Adrenal gland (tissue), 5 donors: ENCODE results near the gene ESRRB.

ENCODE experiments used
- POLR2A ChIP-seq, 2 donors: fragments of 450-650 bp; IDR thresholded peaks; one replicate each; pipeline ENCODE4 v1.6.1; 2017; ENCODE audit warnings: antibody characterized with exemption in 2 of 2, mild to moderate bottlenecking in 2 of 2, moderate library complexity in 1 of 2
- TF ChIP-seq, protein P1 (sequence below), 6 experiments: fragments of 450-650 bp in 4 of 6; fragments of 200-600 bp in 2 of 6; sonication (generic) in 1 of 6; IDR thresholded peaks; 1 replicate in 5 of 6; 2 replicates in 1 of 6; pipeline versions ENCODE4 v1.5.1 to v1.8.0; 2016 to 2021; ENCODE audit warnings: antibody characterized with exemption in 6 of 6, mild to moderate bottlenecking in 2 of 6, moderate library complexity in 1 of 6
- donor health status: DM: no; HTN: no; CAD: no.

DNA sequence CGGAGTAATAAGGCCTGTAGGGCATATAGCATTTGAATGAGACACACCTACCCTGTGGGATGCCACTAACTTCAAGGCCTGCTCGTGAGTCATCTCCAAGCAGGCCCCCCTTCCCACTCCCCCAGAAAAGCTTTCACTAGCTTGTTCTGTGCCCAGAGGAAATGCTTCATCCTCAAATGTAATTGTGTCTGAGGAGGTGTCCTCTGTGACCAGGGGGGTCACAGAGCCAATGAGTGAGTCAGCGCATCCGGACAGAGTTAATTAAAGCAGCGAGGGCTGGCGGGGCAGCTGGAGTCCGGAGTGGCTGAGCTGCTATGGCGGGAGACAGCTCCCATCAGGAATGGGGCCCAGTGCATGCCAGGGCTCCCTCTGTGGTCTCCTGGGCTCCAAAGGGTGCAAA is 27.0 kb upstream of the ESRRB start:
- TF ChIP-seq, protein P1, sequence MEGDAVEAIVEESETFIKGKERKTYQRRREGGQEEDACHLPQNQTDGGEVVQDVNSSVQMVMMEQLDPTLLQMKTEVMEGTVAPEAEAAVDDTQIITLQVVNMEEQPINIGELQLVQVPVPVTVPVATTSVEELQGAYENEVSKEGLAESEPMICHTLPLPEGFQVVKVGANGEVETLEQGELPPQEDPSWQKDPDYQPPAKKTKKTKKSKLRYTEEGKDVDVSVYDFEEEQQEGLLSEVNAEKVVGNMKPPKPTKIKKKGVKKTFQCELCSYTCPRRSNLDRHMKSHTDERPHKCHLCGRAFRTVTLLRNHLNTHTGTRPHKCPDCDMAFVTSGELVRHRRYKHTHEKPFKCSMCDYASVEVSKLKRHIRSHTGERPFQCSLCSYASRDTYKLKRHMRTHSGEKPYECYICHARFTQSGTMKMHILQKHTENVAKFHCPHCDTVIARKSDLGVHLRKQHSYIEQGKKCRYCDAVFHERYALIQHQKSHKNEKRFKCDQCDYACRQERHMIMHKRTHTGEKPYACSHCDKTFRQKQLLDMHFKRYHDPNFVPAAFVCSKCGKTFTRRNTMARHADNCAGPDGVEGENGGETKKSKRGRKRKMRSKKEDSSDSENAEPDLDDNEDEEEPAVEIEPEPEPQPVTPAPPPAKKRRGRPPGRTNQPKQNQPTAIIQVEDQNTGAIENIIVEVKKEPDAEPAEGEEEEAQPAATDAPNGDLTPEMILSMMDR (IDR thresholded peaks at IDR 0.05): no peak
- TF ChIP-seq POLR2A (IDR thresholded peaks at IDR 0.05): no peak
